Lower lobe of right lung (tissue), 2 donors: ENCODE results near the gene SLC35G2. TPM values are rescaled to one million over a fixed set of nuclear protein-coding genes. Genes with fewer than 3 reads are reported as not detected.
A peak's percentile ranks its signal among the peaks of the same experiment; 100 is the strongest.

Source experiments
- ATAC-seq, 2 donors: fragments of 200-7000 bp; cut with Tn5 transposase; one replicate each; pipeline ENCODE4 v1.9.1; 2020 to 2022; ENCODE audit warnings: mild to moderate bottlenecking in 2 of 2, moderate library complexity in 2 of 2
- DNase-seq: peaks from one replicate; pipeline ENCODE4 v3.0.0-alpha.2; 2020
- H3K27ac ChIP-seq: fragments of 200-600 bp; one replicate; pipeline ENCODE4 v1.8.0; 2022
- H3K27me3 ChIP-seq: fragments of 200-600 bp; one replicate; pipeline ENCODE4 v1.8.0; 2022; ENCODE audit warnings: low read depth
- H3K36me3 ChIP-seq: fragments of 200-600 bp; one replicate; pipeline ENCODE4 v1.8.0; 2022; ENCODE audit warnings: mild to moderate bottlenecking
- H3K4me1 ChIP-seq: fragments of 200-600 bp; one replicate; pipeline ENCODE4 v1.8.0; 2022
- H3K4me3 ChIP-seq: fragments of 200-600 bp; one replicate; pipeline ENCODE4 v1.8.0; 2022; ENCODE audit warnings: mild to moderate bottlenecking
- H3K9me3 ChIP-seq: fragments of 200-600 bp; one replicate; pipeline ENCODE4 v1.8.0; 2022
- CTCF ChIP-seq: fragments of 200-600 bp; IDR thresholded peaks from one replicate; pipeline ENCODE4 v1.8.0; 2022; ENCODE audit warnings: antibody characterized with exemption, mild to moderate bottlenecking
- intact Hi-C: fragments of 100-400 bp; cut with DNase I; formaldehyde crosslinking; loops from one replicate; pipeline ENCODE4 v1.11.0; 2022
- total RNA-seq: library from RNA; stranded (reverse); fragmentation: NEBNext Ultra II Directional; extraction: Animal tissue kit (Norgen Biotek cat#: 25700); gene quantifications from one replicate; pipeline ENCODE4 v1.2.1, GENCODE V29; 2021
- donor health status: DM: no; HTN: yes; CAD: no; lungs with severe emphysema.

The SLC35G2 gene
- total RNA-seq, 1 donor from 2014 or later = 5.7 TPM

DNA sequence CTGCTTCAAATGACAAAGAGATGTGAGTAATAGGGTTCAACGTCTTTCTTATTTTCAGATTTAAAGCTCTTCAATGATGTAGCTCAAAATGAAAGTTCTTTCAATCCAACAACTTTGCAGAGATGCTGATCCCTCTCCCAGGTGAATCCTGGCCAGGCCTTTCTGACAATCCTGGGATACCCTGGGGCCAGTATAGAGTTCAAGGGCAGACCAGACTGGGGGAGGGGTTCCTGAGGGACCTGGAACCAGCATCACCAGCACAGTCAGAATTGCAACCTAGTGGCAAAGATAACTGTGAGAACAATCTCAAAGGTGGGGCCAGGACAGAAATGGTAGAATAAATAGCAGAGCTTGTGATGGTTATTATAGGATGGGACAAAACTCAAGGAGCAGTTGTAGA, 23.4 kb downstream of the SLC35G2 start:
- no peak for ATAC-seq
- H3K4me1 ChIP-seq = peaks cover 10% of the 10 kb centered on the region
- H3K36me3 ChIP-seq = peaks cover 7% of the 10 kb centered on the region
- no peak overlapping the region for H3K27ac ChIP-seq
- TF ChIP-seq CTCF = no peak
- intact Hi-C loops = no loop called here
- no peak overlapping the region for H3K4me3 ChIP-seq
- H3K27me3 ChIP-seq = no peaks in the 10 kb centered on the region
- H3K9me3 ChIP-seq = no peaks in the 10 kb centered on the region
- no peak for DNase-seq

DNA sequence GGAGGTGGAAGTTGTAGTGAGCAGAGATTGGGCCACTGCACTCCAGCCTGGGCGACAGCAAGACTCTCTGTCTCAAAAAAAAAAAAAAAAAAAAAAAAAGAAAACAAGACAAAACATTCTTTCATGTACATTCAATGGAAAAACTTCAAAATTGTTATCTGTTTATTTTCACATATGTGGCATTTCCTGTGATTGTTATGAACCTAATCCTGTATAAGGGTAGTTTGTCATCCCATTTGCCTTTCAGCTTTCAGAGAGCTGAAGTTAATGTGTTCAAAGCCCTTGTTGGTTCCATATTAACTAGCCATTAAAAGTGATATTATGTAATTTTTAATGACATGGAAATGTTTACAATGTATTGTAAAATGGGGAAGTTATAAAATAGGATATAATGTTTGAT, 25.8 kb downstream of the SLC35G2 start:
- H3K36me3 ChIP-seq = peaks cover 7% of the 10 kb centered on the region
- DNase-seq (no peak), ATAC-seq (no peak)
- H3K27ac ChIP-seq = no peak overlapping the region
- no peak overlapping the region for H3K4me3 ChIP-seq
- no peak for TF ChIP-seq CTCF
- peaks cover 1% of the 10 kb centered on the region for H3K4me1 ChIP-seq
- H3K27me3 ChIP-seq = no peaks in the 10 kb centered on the region
- intact Hi-C loops = no loop called here
- H3K9me3 ChIP-seq = no peaks in the 10 kb centered on the region

GRCh38 chr3:136852180-136852579, 33.3 kb downstream of the SLC35G2 start:
- H3K27ac ChIP-seq = no peak overlapping the region
- no peak for TF ChIP-seq CTCF
- peaks cover 10% of the 10 kb centered on the region for H3K4me1 ChIP-seq
- ATAC-seq (no peak), DNase-seq (no peak)
- intact Hi-C loops = no loop called here
- no peaks in the 10 kb centered on the region for H3K27me3 ChIP-seq
- no peaks in the 10 kb centered on the region for H3K36me3 ChIP-seq
- no peak overlapping the region for H3K4me3 ChIP-seq
- no peaks in the 10 kb centered on the region for H3K9me3 ChIP-seq

- Histone ChIP-seq H3K27me3 (no peaks in the 10 kb centered on the region), H3K4me3 (no peak overlapping the region), H3K36me3 (no peaks in the 10 kb centered on the region), H3K9me3 (no peaks in the 10 kb centered on the region), H3K4me1 (peaks cover 36% of the 10 kb centered on the region), H3K27ac (peak overlapping the region; percentile 15)
- ATAC-seq (peak; percentile 41 to 58), DNase-seq (no peak)
- TF ChIP-seq CTCF = no peak
- intact Hi-C loops = no loop called here
Observed at GRCh38 chr3:136856665-136857064, 37.7 kb downstream of the SLC35G2 start.

GRCh38 chr3:136858381-136858780, 39.5 kb downstream of the SLC35G2 start:
- no peaks in the 10 kb centered on the region for H3K27me3 ChIP-seq
- H3K4me3 ChIP-seq = no peak overlapping the region
- peaks cover 41% of the 10 kb centered on the region for H3K4me1 ChIP-seq
- no peak for DNase-seq
- no peak overlapping the region for H3K27ac ChIP-seq
- ATAC-seq = no peak
- intact Hi-C loops = no loop called here
- TF ChIP-seq CTCF = no peak
- H3K36me3 ChIP-seq = no peaks in the 10 kb centered on the region
- H3K9me3 ChIP-seq = no peaks in the 10 kb centered on the region

GRCh38 chr3:136860541-136860940, 41.6 kb downstream of the SLC35G2 start:
- intact Hi-C loops = no loop called here
- Histone ChIP-seq H3K36me3 (no peaks in the 10 kb centered on the region), H3K9me3 (no peaks in the 10 kb centered on the region), H3K4me1 (peaks cover 49% of the 10 kb centered on the region), H3K27ac (peak overlapping the region; percentile 97), H3K4me3 (peak overlapping the region; percentile 98), H3K27me3 (no peaks in the 10 kb centered on the region)
- ATAC-seq = no peak
- no peak for TF ChIP-seq CTCF
- DNase-seq = no peak
